Activated T-cell treated with anti-CD3 and anti-CD28 coated beads for 1 hour (primary cell): ENCODE measurements around the gene PCDHGC3.

Source experiments
- DNase-seq: peaks from one replicate; pipeline ENCODE4 v3.0.0-alpha.2; 2020; ENCODE audit warnings: low read depth

Gene PCDHGC3

DNA sequence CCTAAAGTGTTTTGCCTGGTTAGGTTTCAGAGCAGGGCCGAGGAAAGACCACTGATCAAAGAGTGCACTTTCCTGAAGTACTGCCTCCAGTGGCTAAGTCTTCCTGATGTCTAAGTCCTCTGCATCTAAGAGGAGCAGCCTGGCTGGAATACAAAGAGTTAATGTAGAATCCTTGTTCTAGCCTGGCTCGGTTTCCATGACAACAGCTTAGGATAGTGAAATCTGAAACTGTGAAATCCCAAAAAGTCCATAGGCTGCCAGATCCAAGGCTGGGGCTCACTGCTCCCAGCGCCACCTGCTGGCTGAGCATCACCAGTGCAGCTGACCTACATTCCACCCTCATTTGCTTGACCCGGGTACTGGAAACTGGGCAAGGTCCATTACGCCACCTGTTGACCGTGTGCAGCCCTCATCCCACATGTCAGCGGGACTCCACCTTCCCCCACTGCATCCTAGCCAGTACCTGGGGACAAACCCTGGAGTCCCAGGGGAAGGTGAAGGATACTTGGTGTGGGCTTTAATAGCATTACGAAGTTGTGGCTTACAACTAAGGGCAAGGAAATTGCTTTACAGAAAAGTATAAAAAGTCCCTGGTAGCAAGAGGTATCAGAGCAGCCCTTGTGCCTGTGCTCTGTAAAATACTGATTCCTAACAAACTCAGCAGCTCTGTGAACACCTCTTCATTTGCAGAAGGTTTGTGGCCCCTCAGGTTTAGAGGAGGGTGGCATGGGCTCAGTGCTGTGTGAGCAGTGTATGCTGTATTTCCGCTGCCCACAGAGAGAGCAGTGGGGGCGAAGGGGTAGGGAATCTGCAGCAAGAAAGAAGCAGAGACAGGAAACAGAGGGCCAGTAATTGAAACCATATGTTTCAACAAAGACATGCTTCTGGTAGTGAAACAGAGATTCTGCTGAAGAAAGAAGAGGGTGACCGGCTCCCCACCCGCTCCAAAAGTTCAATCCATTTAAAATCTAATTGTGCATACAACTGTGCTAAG lies 49.1 kb downstream of the PCDHGC3 start:
- peak; percentile 40 for DNase-seq

DNA sequence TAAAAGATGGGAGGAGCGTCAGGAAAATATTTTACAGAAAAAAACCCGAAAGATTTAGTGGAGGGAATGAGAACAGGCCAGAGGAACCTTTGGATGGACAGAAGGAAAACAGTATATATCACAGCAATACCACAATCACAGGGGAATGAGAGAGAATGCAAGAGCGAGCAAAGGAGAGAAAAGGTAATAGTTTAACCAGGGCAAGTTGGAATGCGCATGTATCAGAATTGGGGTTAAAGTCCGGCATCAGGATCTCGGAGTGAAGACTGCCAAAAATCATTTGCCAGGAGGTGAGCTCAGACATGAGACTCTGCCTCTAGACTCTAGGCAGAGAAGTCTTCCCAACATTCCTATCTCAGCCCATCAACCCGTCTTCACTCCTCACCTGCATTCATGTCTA lies 49.9 kb downstream of the PCDHGC3 start:
- no peak for DNase-seq

DNA sequence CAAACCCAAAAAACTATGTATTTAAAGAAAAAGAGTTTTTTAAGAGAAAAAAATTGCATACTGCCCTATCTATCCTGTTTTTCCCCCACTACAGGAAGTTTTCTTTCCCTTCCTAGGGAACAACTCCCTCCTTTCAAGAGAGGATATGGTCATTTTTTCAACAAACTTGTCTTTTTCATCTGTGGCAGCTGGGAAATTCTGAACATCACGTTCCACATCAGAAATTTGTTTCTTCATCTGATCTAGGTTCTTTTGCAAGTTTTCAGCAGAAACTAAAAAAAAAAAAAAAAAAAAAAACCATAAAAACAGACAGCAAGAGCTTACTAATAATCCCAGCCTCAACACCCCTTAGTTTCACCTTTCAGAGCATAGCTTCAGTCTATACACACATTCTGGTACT lies 51.7 kb downstream of the PCDHGC3 start:
- DNase-seq: no peak
